Gastroesophageal sphincter (tissue), 4 donors: ENCODE data around the gene HDAC2. TPM values are rescaled to one million over a fixed set of nuclear protein-coding genes. Genes with fewer than 3 reads are reported as not detected.

Source experiments
- ATAC-seq: fragments of 150-250 bp; one replicate; pipeline ENCODE4 v1.9.1; 2016; ENCODE audit warnings: mild to moderate bottlenecking, moderate library complexity
- H3K27ac ChIP-seq, 4 donors: fragments of 200-600 bp; sonication (generic) in 3 of 4; 1 replicate in 3 of 4; 2 replicates in 1 of 4; pipeline ENCODE4 v1.5.1; 2016 to 2019
- H3K27me3 ChIP-seq: fragments of 200-600 bp; sonication (generic); one replicate; pipeline ENCODE4 v1.5.1; 2019
- H3K36me3 ChIP-seq, 2 donors: fragments of 200-600 bp; sonication (generic); one replicate each; pipeline ENCODE4 v1.5.1; 2019; ENCODE audit warnings: control low read depth in 1 of 2
- H3K4me1 ChIP-seq, 3 donors: fragments of 200-600 bp; sonication (generic); 1 replicate in 2 of 3; 2 replicates in 1 of 3; pipeline ENCODE4 v1.5.1; 2016 to 2019; ENCODE audit warnings: control low read depth in 2 of 3
- H3K4me3 ChIP-seq, 2 donors: fragments of 200-600 bp; sonication (generic); one replicate each; pipeline ENCODE4 v1.5.1; 2019; ENCODE audit warnings: mild to moderate bottlenecking in 1 of 2, moderate library complexity in 1 of 2
- H3K9me3 ChIP-seq, 3 donors: fragments of 200-600 bp; sonication (generic); one replicate each; pipeline ENCODE4 v1.5.1; 2017 to 2019; ENCODE audit warnings: control low read depth in 2 of 3
- EP300 ChIP-seq: sonication (generic); formaldehyde crosslinking; IDR thresholded peaks from one replicate; pipeline ENCODE4 v1.6.1; 2017; ENCODE audit warnings: antibody characterized with exemption, mild to moderate bottlenecking
- POLR2A ChIP-seq, 2 donors: fragments of 450-650 bp; IDR thresholded peaks; one replicate each; pipeline ENCODE4 v1.6.1; 2017; ENCODE audit warnings: antibody characterized with exemption in 2 of 2, mild to moderate bottlenecking in 2 of 2, moderate library complexity in 1 of 2
- POLR2AphosphoS5 ChIP-seq: sonication (generic); formaldehyde crosslinking; IDR thresholded peaks from one replicate; pipeline ENCODE4 v1.6.1; 2017; ENCODE audit warnings: antibody characterized with exemption
- WGBS, 2 donors: methylation state at CpG; one replicate each; pipeline ENCODE4 v1.1.5; 2018; ENCODE audit warnings: low coverage in 1 of 2; 5-methylcytosine and 5-hydroxymethylcytosine counted together
- total RNA-seq, 4 donors: library from RNA; depleted of rRNA; stranded (reverse); fragments of >200 nt; gene quantifications; one replicate each; pipeline ENCODE4 v1.1.0, GENCODE V29; 2016
- TF ChIP-seq, protein P1 (sequence below), 4 experiments: fragments of 200-600 bp in 2 of 4; fragments of 450-650 bp in 2 of 4; sonication (generic) in 1 of 4; IDR thresholded peaks; one replicate each; pipeline ENCODE4 v1.5.1; 2017 to 2019; ENCODE audit warnings: antibody characterized with exemption in 4 of 4, mild to moderate bottlenecking in 2 of 4, moderate library complexity in 2 of 4

Gene HDAC2
- total RNA-seq, 4 donors from 2014 or later: 44.7 to 71.2 (median 52.5) TPM

DNA sequence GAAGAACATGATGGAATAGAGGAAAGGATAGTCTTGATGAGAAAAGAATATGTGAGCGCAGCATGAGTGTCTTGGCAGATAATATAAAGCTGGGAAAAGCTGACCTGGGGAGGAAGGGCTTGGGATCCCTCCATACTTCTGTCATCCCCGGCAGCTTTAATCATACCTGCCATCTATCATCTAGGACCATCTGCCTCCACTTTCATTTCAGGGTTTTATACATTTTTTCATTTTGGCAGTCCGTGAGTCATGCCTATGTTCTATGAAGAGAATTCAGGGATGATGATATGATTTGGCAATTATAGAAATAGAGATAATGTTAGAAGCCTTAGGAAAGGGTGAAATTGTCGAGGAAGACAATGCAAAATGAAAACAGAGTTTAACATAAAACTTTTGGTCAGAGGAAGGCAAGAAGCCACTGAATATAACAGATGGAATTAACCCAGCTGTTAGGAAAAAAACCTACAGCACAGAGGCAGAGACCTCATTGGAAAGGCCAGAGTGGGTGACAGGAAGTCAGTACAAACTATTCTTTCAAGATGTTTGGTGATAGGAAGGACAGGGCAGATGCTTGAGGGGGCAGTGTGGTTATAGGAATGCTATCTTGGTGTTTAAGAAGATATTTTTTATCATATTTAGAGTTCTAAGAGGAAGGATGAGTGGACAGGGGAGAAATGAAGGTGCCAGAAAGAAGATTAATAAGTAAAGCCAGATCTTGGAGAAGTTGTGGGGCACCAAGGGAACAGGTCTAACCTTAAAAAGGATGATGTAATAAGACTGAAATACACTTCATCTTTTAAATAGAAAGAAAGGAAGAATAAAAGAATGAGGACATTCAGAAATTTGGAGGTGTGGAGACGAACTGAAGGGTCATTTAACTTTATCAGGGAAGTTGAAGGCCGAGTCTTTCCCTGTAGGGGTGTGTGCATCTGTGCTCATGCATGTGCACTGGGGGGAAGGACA is 76.0 kb downstream of the HDAC2 start:
- no peak for ATAC-seq
- TF ChIP-seq, protein P1, sequence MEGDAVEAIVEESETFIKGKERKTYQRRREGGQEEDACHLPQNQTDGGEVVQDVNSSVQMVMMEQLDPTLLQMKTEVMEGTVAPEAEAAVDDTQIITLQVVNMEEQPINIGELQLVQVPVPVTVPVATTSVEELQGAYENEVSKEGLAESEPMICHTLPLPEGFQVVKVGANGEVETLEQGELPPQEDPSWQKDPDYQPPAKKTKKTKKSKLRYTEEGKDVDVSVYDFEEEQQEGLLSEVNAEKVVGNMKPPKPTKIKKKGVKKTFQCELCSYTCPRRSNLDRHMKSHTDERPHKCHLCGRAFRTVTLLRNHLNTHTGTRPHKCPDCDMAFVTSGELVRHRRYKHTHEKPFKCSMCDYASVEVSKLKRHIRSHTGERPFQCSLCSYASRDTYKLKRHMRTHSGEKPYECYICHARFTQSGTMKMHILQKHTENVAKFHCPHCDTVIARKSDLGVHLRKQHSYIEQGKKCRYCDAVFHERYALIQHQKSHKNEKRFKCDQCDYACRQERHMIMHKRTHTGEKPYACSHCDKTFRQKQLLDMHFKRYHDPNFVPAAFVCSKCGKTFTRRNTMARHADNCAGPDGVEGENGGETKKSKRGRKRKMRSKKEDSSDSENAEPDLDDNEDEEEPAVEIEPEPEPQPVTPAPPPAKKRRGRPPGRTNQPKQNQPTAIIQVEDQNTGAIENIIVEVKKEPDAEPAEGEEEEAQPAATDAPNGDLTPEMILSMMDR (IDR thresholded peaks at IDR 0.05): no peak
- TF ChIP-seq POLR2AphosphoS5: no peak
- TF ChIP-seq EP300: no peak
- no peak for TF ChIP-seq POLR2A (IDR thresholded peaks at IDR 0.05)
- 35 to 66% methylated on average over 3 to 6 of the region's 6 CpGs for WGBS, 2 donors
- Histone ChIP-seq H3K36me3 (no peaks in the 10 kb centered on the region), H3K4me3 (no peak overlapping the region), H3K27ac (no peak overlapping the region), H3K27me3 (no peaks in the 10 kb centered on the region), H3K4me1 (no peaks in the 10 kb centered on the region), H3K9me3 (peaks cover 0 to 13% (median 0%) of the 10 kb centered on the region in 3 donors)

- TF ChIP-seq, protein P1 (IDR thresholded peaks at IDR 0.05): no peak
- TF ChIP-seq POLR2A (IDR thresholded peaks at IDR 0.05) (no peak), POLR2AphosphoS5 (no peak), EP300 (no peak)
- Histone ChIP-seq H3K9me3 (peaks cover 0 to 13% (median 0%) of the 10 kb centered on the region in 3 donors), H3K4me3 (no peak overlapping the region), H3K27me3 (no peaks in the 10 kb centered on the region), H3K27ac (no peak overlapping the region), H3K4me1 (no peaks in the 10 kb centered on the region), H3K36me3 (no peaks in the 10 kb centered on the region)
- 70 to 83% methylated on average over 2 of the region's 3 CpGs for WGBS, 2 donors
- no peak for ATAC-seq
These were observed 77.1 kb downstream of the HDAC2 start for GRCh38 chr6:113893866-113894265.

GRCh38 chr6:113893451-113893850 is 77.5 kb downstream of the HDAC2 start:
- TF ChIP-seq POLR2A (IDR thresholded peaks at IDR 0.05): no peak
- TF ChIP-seq, protein P1 (IDR thresholded peaks at IDR 0.05): no peak
- no peak for TF ChIP-seq EP300
- TF ChIP-seq POLR2AphosphoS5: no peak
- no peaks in the 10 kb centered on the region for H3K4me1 ChIP-seq
- peaks cover 0 to 13% (median 0%) of the 10 kb centered on the region in 3 donors for H3K9me3 ChIP-seq
- H3K4me3 ChIP-seq: no peak overlapping the region
- H3K36me3 ChIP-seq: no peaks in the 10 kb centered on the region
- H3K27ac ChIP-seq: no peak overlapping the region
- no peak for ATAC-seq
- no peaks in the 10 kb centered on the region for H3K27me3 ChIP-seq

GRCh38 chr6:113888956-113889630 is 81.9 kb downstream of the HDAC2 start:
- Histone ChIP-seq H3K4me3 (no peak overlapping the region), H3K27ac (no peak overlapping the region), H3K36me3 (no peaks in the 10 kb centered on the region), H3K4me1 (no peaks in the 10 kb centered on the region), H3K27me3 (no peaks in the 10 kb centered on the region), H3K9me3 (peaks cover 0 to 13% (median 0%) of the 10 kb centered on the region in 3 donors)
- 75 to 83% methylated on average over 2 to 3 of the region's 3 CpGs for WGBS, 2 donors
- TF ChIP-seq, protein P1 (IDR thresholded peaks at IDR 0.05): no peak
- TF ChIP-seq EP300 (no peak), POLR2A (IDR thresholded peaks at IDR 0.05) (no peak), POLR2AphosphoS5 (no peak)
- ATAC-seq: no peak
